IMR-90 (cell line): ENCODE measurements around the gene IL15RA. TPM values are rescaled to one million over a fixed set of nuclear protein-coding genes. Genes with fewer than 3 reads are reported as not detected.

Source experiments
- ATAC-seq: fragments of 200-7000 bp; cut with Tn5 transposase; 2 replicates; pipeline ENCODE4 v1.9.1; 2020; ENCODE audit warnings: low read depth, mild to moderate bottlenecking, moderate library complexity
- BruUV-seq: library from RNA; stranded (reverse); fragments of 400-500 nt; replicated peaks from 2 replicates; lab custom pipeline; 2021; lab: Mats Ljungman, UMichigan
- CTCF ChIA-PET: fragments of 300-600 bp; formaldehyde crosslinking; extraction: SDS; loops from one replicate; lab custom pipeline; 2021; ENCODE audit warnings: antibody characterized with exemption; lab: Yijun Ruan, JAX
- POLR2A ChIA-PET: fragments of 300-600 bp; sonication (Branson Sonifier 250); formaldehyde crosslinking; loops from one replicate; lab custom pipeline; 2022; ENCODE audit warnings: antibody characterized with exemption; ENCODE audit not compliant: unreplicated experiment; lab: Charles Lee
- DNase-seq: peaks from one replicate; pipeline ENCODE4 v3.0.0; 2013
- H2AFZ ChIP-seq: replicated peaks from 2 replicates; pipeline ENCODE3; 2013; ENCODE audit warnings: low read length, mild to moderate bottlenecking; ENCODE audit not compliant: poor library complexity
- H2AK5ac ChIP-seq: 2 replicates; pipeline ENCODE4 v1.6.1; 2013; ENCODE audit warnings: low read depth, low read length, inconsistent platforms
- H2AK9ac ChIP-seq: replicated peaks from 2 replicates; pipeline ENCODE3; 2013; ENCODE audit warnings: mild to moderate bottlenecking, low read depth, low read length, moderate library complexity; ENCODE audit not compliant: poor library complexity
- H2BK120ac ChIP-seq: 2 replicates; pipeline ENCODE4 v1.6.1; 2013; ENCODE audit warnings: low read depth, low read length, inconsistent platforms
- H2BK15ac ChIP-seq: 3 replicates; pipeline ENCODE4 v1.6.1; 2013; ENCODE audit warnings: low read depth, low read length, inconsistent platforms
- H2BK20ac ChIP-seq: 2 replicates; pipeline ENCODE4 v1.6.1; 2013; ENCODE audit warnings: low read depth, mild to moderate bottlenecking, inconsistent platforms, low read length, moderate library complexity
- H2BK5ac ChIP-seq: 2 replicates; pipeline ENCODE4 v1.6.1; 2013; ENCODE audit warnings: mild to moderate bottlenecking, low read depth, low read length, inconsistent platforms; ENCODE audit not compliant: poor library complexity, severe bottlenecking
- H3K14ac ChIP-seq: replicated peaks from 2 replicates; pipeline ENCODE4 v1.6.1; 2013; ENCODE audit warnings: low read depth, low read length, inconsistent platforms
- H3K18ac ChIP-seq: 2 replicates; pipeline ENCODE4 v1.6.1; 2013; ENCODE audit warnings: low read depth, low read length, control low read depth
- H3K23ac ChIP-seq: 2 replicates; pipeline ENCODE4 v1.6.1; 2013; ENCODE audit warnings: low read depth, low read length, inconsistent platforms
- H3K27ac ChIP-seq: 2 replicates; pipeline ENCODE4 v1.5.1; 2013; ENCODE audit warnings: mild to moderate bottlenecking, control low read depth, low read length; ENCODE audit not compliant: insufficient read depth
- H3K27me3 ChIP-seq: 2 replicates; pipeline ENCODE4 v1.6.1; 2013; ENCODE audit warnings: low read length; ENCODE audit not compliant: control insufficient read depth, insufficient read depth
- H3K36me3 ChIP-seq: 2 replicates; pipeline ENCODE4 v1.6.1; 2013; ENCODE audit warnings: low read length, mixed read lengths; ENCODE audit not compliant: control insufficient read depth, insufficient read depth
- H3K4ac ChIP-seq: 2 replicates; pipeline ENCODE4 v1.6.1; 2013; ENCODE audit warnings: low read depth, low read length, inconsistent platforms
- H3K4me1 ChIP-seq: 2 replicates; pipeline ENCODE4 v1.6.1; 2013; ENCODE audit warnings: low read length, mixed read lengths; ENCODE audit not compliant: control insufficient read depth, insufficient read depth
- H3K4me2 ChIP-seq: 2 replicates; pipeline ENCODE4 v1.6.1; 2013; ENCODE audit warnings: low read depth, mild to moderate bottlenecking, control low read depth, low read length, moderate library complexity
- H3K4me3 ChIP-seq: 2 replicates; pipeline ENCODE4 v1.5.1; 2013; ENCODE audit warnings: low read depth, mild to moderate bottlenecking, control low read depth, low read length, moderate library complexity; ENCODE audit not compliant: insufficient read depth
- H3K56ac ChIP-seq: 2 replicates; pipeline ENCODE4 v1.6.1; 2013; ENCODE audit warnings: low read length, inconsistent platforms; ENCODE audit not compliant: insufficient read depth; ENCODE audit errors: extremely low read depth
- H3K79me1 ChIP-seq, 2 experiments: 2 replicates each; pipeline ENCODE4 v1.6.1; 2013; ENCODE audit warnings: low read length in 2 of 2, inconsistent platforms in 1 of 2, low read depth in 1 of 2
- H3K9ac ChIP-seq: 2 replicates; pipeline ENCODE4 v1.6.1; 2013; ENCODE audit warnings: low read depth, low read length, control low read depth
- H3K9me1 ChIP-seq: 2 replicates; pipeline ENCODE4 v1.6.1; 2013; ENCODE audit warnings: low read length, inconsistent platforms; ENCODE audit not compliant: insufficient read depth
- H3K9me3 ChIP-seq: 2 replicates; pipeline ENCODE4 v1.6.1; 2013; ENCODE audit warnings: low read length; ENCODE audit not compliant: control insufficient read depth, insufficient read depth
- H4K20me1 ChIP-seq: 2 replicates; pipeline ENCODE4 v1.6.1; 2013; ENCODE audit warnings: low read length, inconsistent platforms; ENCODE audit not compliant: insufficient read depth
- H4K5ac ChIP-seq: 2 replicates; pipeline ENCODE4 v1.6.1; 2013; ENCODE audit warnings: mild to moderate bottlenecking, low read depth, low read length, control low read depth
- H4K8ac ChIP-seq, 2 experiments: 2 replicates each; pipeline ENCODE4 v1.6.1; 2013; ENCODE audit warnings: low read depth in 2 of 2, low read length in 2 of 2, control low read depth in 1 of 2, inconsistent platforms in 1 of 2
- H4K91ac ChIP-seq: 2 replicates; pipeline ENCODE4 v1.6.1; 2013; ENCODE audit warnings: low read depth, low read length, inconsistent platforms; ENCODE audit not compliant: insufficient read depth
- BHLHE40 ChIP-seq: fragments of 150-350 bp; IDR thresholded peaks from 2 replicates; pipeline ENCODE4 v1.6.1; 2016; ENCODE audit warnings: mild to moderate bottlenecking, low read depth, low read length
- CEBPB ChIP-seq: IDR thresholded peaks from 2 replicates; pipeline ENCODE4 v1.6.1; 2012; ENCODE audit warnings: low read depth, low read length, improper control_type of control experiment
- CHD1 ChIP-seq: IDR thresholded peaks from 2 replicates; pipeline ENCODE4 v1.6.1; 2012; ENCODE audit warnings: low read depth, low read length, improper control_type of control experiment
- FOS ChIP-seq: fragments of 150-350 bp; IDR thresholded peaks from 2 replicates; pipeline ENCODE4 v1.6.1; 2016; ENCODE audit warnings: low read depth, low read length
- MAFK ChIP-seq: IDR thresholded peaks from 2 replicates; pipeline ENCODE4 v1.6.1; 2012; ENCODE audit warnings: low read depth, low read length, improper control_type of control experiment
- MAZ ChIP-seq: IDR thresholded peaks from 2 replicates; pipeline ENCODE4 v1.6.1; 2012; ENCODE audit warnings: low read depth, mild to moderate bottlenecking, low read length, improper control_type of control experiment, moderate library complexity, borderline replicate concordance
- MXI1 ChIP-seq: IDR thresholded peaks from 2 replicates; pipeline ENCODE4 v1.6.1; 2012; ENCODE audit warnings: low read depth, mild to moderate bottlenecking, low read length, moderate library complexity, borderline replicate concordance
- NFE2L2 ChIP-seq: fragments of 150-350 bp; IDR thresholded peaks from 2 replicates; pipeline ENCODE4 v1.6.1; 2016; ENCODE audit warnings: low read depth, mild to moderate bottlenecking, low read length
- POLR2A ChIP-seq: IDR thresholded peaks from 2 replicates; pipeline ENCODE4 v1.6.1; 2012; ENCODE audit warnings: mild to moderate bottlenecking, low read depth, low read length
- WGBS, 2 experiments: methylation state at CpG; one replicate each; pipeline versions ENCODE4 v1.1.5 to v1.1.7; 2013; ENCODE audit warnings: missing lambda C conversion rate in 2 of 2; ENCODE audit not compliant: insufficient read length in 1 of 2; ENCODE audit errors: extremely low coverage in 2 of 2; 5-methylcytosine and 5-hydroxymethylcytosine counted together
- dilution Hi-C: fragments of 300-500 bp; cut with HindIII; formaldehyde crosslinking; loops from one replicate; pipeline ENCODE4 v1.14.3; 2018; ENCODE audit warnings: low sequenced_read_pairs; ENCODE audit not compliant: unreplicated experiment
- in situ Hi-C: fragments of 300-500 bp; cut with MboI; formaldehyde crosslinking; loops from 3 replicates; pipeline ENCODE4 v1.14.3; 2019; ENCODE audit warnings: low sequenced_read_pairs, inconsistent platforms, mixed read lengths
- intact Hi-C: fragments of 100-400 bp; cut with micrococcal nuclease; formaldehyde crosslinking; loops from 2 replicates; pipeline ENCODE4 v1.10.0; 2022
- polyA plus RNA-seq, 3 experiments: library from polyadenylated mRNA; depleted of rRNA; stranded (reverse); fragments of >200 nt; gene quantifications; 2 replicates each; pipeline ENCODE4 v1.2.3, GENCODE V29; 2012; ENCODE audit warnings: low replicate concordance in 1 of 3
- total RNA-seq: library from RNA; depleted of rRNA; stranded (reverse); fragments of >200 nt; gene quantifications from 2 replicates; pipeline ENCODE4 v1.2.3, GENCODE V29; 2012
- TF ChIP-seq, protein P1 (sequence below): fragments of 150-350 bp; IDR thresholded peaks from 2 replicates; pipeline ENCODE4 v1.6.1; 2017; ENCODE audit warnings: mild to moderate bottlenecking, antibody characterized with exemption, low read length, low read depth
- TF ChIP-seq, protein P2 (sequence below): conservative IDR thresholded peaks from 2 replicates; pipeline ENCODE4 v1.5.1; 2012; ENCODE audit warnings: mild to moderate bottlenecking, low read depth, low read length, improper control_type of control experiment

The IL15RA gene
- total and polyA plus RNA-seq, 2 of the 4 experiments (the other 2 are of a cell fraction): 2.0 to 7.6 TPM

DNA sequence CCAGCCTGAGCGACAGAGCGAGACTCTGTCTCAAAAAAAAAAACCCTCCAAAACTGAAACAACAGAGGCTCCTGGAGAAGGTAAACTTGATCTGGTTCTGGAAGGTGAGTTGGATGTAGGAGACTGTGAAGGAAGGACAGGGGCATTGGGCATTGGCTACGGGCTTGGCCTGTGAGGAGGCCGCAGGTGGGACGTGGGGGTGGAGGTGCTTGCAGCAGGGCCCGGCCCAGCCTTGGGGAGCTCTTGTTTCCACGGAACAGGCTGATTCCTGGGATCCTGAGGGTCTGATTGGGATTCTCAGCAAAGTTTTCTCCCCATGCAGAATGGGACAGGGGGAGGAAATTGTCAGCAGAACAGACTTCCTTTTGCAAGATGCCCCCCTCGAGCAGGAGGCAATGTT is 30.6 kb downstream of the IL15RA start:
- ChIA-PET CTCF (no interaction called here), POLR2A (no interaction called here)
- Histone ChIP-seq H3K4ac (peak overlapping the region; percentile 97), H2BK5ac (peak overlapping the region; percentile 67), H3K9ac (no peak overlapping the region), H2AK5ac (peak overlapping the region; percentile 97), H2BK20ac (peak overlapping the region; percentile 87), H3K56ac (no peak overlapping the region), H4K8ac (peak overlapping the region in 1 of 2 experiments; percentile 68; a peak in 3 of 4 replicates), H3K4me3 (no peak overlapping the region), H3K36me3 (no peaks in the 10 kb centered on the region), H3K14ac (peak overlapping the region; percentile 91), H3K9me1 (peaks cover 22% of the 10 kb centered on the region), H3K9me3 (no peaks in the 10 kb centered on the region), H3K18ac (peak overlapping the region; percentile 82), H3K4me2 (no peak overlapping the region), H2AK9ac (peak overlapping the region; percentile 23), H2BK15ac (peak overlapping the region; percentile 89; the same call in 2 of the 3 replicates), H4K5ac (peak overlapping the region; percentile 84), H2AFZ (peak overlapping the region; percentile 1), H3K79me1 (peaks cover 0 to 23% of the 10 kb centered on the region in 2 experiments; a peak in 3 of 4 replicates), H4K20me1 (no peaks in the 10 kb centered on the region), H3K4me1 (peaks cover 34% of the 10 kb centered on the region), H3K27ac (peak overlapping the region; percentile 81; the same call in 1 of the 2 replicates), H4K91ac (peak overlapping the region; percentile 96), H2BK120ac (peak overlapping the region; percentile 91), H3K27me3 (no peaks in the 10 kb centered on the region), H3K23ac (peak overlapping the region; percentile 77; the same call in 1 of the 2 replicates)
- no peak for DNase-seq
- in situ Hi-C loops: no loop called here
- 67% methylated on average over 2 of the region's 8 CpGs; no CpG with 5 or more reads in 1 of the 2 experiments for WGBS, 2 experiments
- intact Hi-C loops: loop anchor here (2.0 kb wide), 1 partner anchor 30 kb away; the partner anchor contains the start of gene IL15RA
- no peak for ATAC-seq
- no peak for TF ChIP-seq MAZ
- no peak for TF ChIP-seq POLR2A
- TF ChIP-seq BHLHE40: no peak
- TF ChIP-seq, protein P1, sequence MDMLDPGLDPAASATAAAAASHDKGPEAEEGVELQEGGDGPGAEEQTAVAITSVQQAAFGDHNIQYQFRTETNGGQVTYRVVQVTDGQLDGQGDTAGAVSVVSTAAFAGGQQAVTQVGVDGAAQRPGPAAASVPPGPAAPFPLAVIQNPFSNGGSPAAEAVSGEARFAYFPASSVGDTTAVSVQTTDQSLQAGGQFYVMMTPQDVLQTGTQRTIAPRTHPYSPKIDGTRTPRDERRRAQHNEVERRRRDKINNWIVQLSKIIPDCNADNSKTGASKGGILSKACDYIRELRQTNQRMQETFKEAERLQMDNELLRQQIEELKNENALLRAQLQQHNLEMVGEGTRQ: no peak
- no peak for TF ChIP-seq CHD1
- no peak for TF ChIP-seq NFE2L2
- no peak for TF ChIP-seq MXI1
- TF ChIP-seq FOS: no peak
- TF ChIP-seq, protein P2, sequence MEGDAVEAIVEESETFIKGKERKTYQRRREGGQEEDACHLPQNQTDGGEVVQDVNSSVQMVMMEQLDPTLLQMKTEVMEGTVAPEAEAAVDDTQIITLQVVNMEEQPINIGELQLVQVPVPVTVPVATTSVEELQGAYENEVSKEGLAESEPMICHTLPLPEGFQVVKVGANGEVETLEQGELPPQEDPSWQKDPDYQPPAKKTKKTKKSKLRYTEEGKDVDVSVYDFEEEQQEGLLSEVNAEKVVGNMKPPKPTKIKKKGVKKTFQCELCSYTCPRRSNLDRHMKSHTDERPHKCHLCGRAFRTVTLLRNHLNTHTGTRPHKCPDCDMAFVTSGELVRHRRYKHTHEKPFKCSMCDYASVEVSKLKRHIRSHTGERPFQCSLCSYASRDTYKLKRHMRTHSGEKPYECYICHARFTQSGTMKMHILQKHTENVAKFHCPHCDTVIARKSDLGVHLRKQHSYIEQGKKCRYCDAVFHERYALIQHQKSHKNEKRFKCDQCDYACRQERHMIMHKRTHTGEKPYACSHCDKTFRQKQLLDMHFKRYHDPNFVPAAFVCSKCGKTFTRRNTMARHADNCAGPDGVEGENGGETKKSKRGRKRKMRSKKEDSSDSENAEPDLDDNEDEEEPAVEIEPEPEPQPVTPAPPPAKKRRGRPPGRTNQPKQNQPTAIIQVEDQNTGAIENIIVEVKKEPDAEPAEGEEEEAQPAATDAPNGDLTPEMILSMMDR: no peak
- no peak for TF ChIP-seq CEBPB
- no peak for TF ChIP-seq MAFK
- dilution Hi-C loops: no loop called here
- BruUV-seq: no TSS peak
